ENCODE data around the gene DOC2B. TPM values are rescaled to one million over a fixed set of nuclear protein-coding genes. Genes with fewer than 3 reads are reported as not detected.
A peak's percentile ranks its signal among the peaks of the same experiment; 100 is the strongest.

Gene DOC2B
- total RNA-seq, 4 donors from 2014 or later, result 10.4 to 18.0 (median 14.6) TPM

- WGBS, result 71% methylated on average over 11 of the region's 12 CpGs
- DNase-seq (ENCODE audit: extremely low spot score), result no peak
- H3K27ac ChIP-seq (replicated peaks in 1 of 4), result peak overlapping the region in 1 of 4 donors; percentile 78
Measured at GRCh38 chr17:178292-179065, 3.0 kb downstream of the DOC2B start.

GRCh38 chr17:177762-178161 lies 3.7 kb downstream of the DOC2B start:
- no peak for DNase-seq (ENCODE audit: extremely low spot score)
- TF ChIP-seq CTCF (IDR thresholded peaks at IDR 0.05), result no peak
- no peak for TF ChIP-seq POLR2AphosphoS5 (IDR thresholded peaks at IDR 0.05)
- no peak for TF ChIP-seq EP300 (IDR thresholded peaks at IDR 0.05)
- no peak for TF ChIP-seq POLR2A (IDR thresholded peaks at IDR 0.05; ENCODE audit: low read depth)
- H3K4me1 ChIP-seq, result peaks cover 5 to 44% (median 28%) of the 10 kb centered on the region in 4 donors
- no peaks in the 10 kb centered on the region for H3K36me3 ChIP-seq
- intact Hi-C loops (cut with DNase I), result no loop called here
- no peaks in the 10 kb centered on the region for H3K9me3 ChIP-seq
- H3K4me3 ChIP-seq, result no peak overlapping the region
- no peak overlapping the region for H3K27ac ChIP-seq (replicated peaks in 1 of 4)
- WGBS, result 90% methylated on average over 5 of the region's 6 CpGs
- peaks cover 0 to 84% (median 12%) of the 10 kb centered on the region in 4 donors for H3K27me3 ChIP-seq

More at GRCh38 chr17:178292-179065, 3.0 kb downstream of the DOC2B start:
- no peak for TF ChIP-seq CTCF (IDR thresholded peaks at IDR 0.05)
- H3K9me3 ChIP-seq, result no peaks in the 10 kb centered on the region
- H3K4me1 ChIP-seq, result peaks cover 5 to 44% (median 28%) of the 10 kb centered on the region in 4 donors
- no peaks in the 10 kb centered on the region for H3K36me3 ChIP-seq
- peak overlapping the region in 1 of 4 donors; percentile 3 for H3K4me3 ChIP-seq
- intact Hi-C loops (cut with DNase I), result no loop called here
- H3K27me3 ChIP-seq, result peaks cover 0 to 84% (median 12%) of the 10 kb centered on the region in 4 donors

- Histone ChIP-seq H3K27ac (replicated peaks in 1 of 4) (no peak overlapping the region), H3K27me3 (peaks cover 0 to 84% (median 12%) of the 10 kb centered on the region in 4 donors), H3K36me3 (no peaks in the 10 kb centered on the region), H3K9me3 (no peaks in the 10 kb centered on the region), H3K4me3 (no peak overlapping the region), H3K4me1 (peaks cover 5 to 39% (median 28%) of the 10 kb centered on the region in 4 donors)
- WGBS, result 65% methylated on average over 3 of the region's 3 CpGs
- intact Hi-C loops (cut with DNase I), result no loop called here
- no peak for DNase-seq (ENCODE audit: extremely low spot score)
- TF ChIP-seq POLR2A (IDR thresholded peaks at IDR 0.05; ENCODE audit: low read depth) (no peak), EP300 (IDR thresholded peaks at IDR 0.05) (no peak), POLR2AphosphoS5 (IDR thresholded peaks at IDR 0.05) (no peak), CTCF (IDR thresholded peaks at IDR 0.05) (no peak)
Measured at GRCh38 chr17:177155-177554, 4.3 kb downstream of the DOC2B start.

- TF ChIP-seq POLR2A (IDR thresholded peaks at IDR 0.05; ENCODE audit: low read depth), result no peak
- TF ChIP-seq POLR2AphosphoS5 (IDR thresholded peaks at IDR 0.05), result no peak
- TF ChIP-seq EP300 (IDR thresholded peaks at IDR 0.05), result no peak
- TF ChIP-seq CTCF (IDR thresholded peaks at IDR 0.05), result no peak
- DNase-seq (ENCODE audit: extremely low spot score), result no peak
- Histone ChIP-seq H3K4me3 (no peak overlapping the region), H3K27ac (replicated peaks in 1 of 4) (no peak overlapping the region), H3K27me3 (peaks cover 0 to 52% (median 0%) of the 10 kb centered on the region in 4 donors), H3K4me1 (peaks cover 0 to 2% (median 0%) of the 10 kb centered on the region in 4 donors), H3K9me3 (no peaks in the 10 kb centered on the region), H3K36me3 (no peaks in the 10 kb centered on the region)
- intact Hi-C loops (cut with DNase I), result no loop called here
- 85% methylated on average over 9 of the region's 10 CpGs for WGBS
Measured at GRCh38 chr17:173166-173911, 8.1 kb downstream of the DOC2B start.

All from esophagus muscularis mucosa (tissue), 4 donors.